Upper lobe of left lung (tissue), 6 donors: ENCODE measurements around the gene HMGB1. TPM values are rescaled to one million over a fixed set of nuclear protein-coding genes. Genes with fewer than 3 reads are reported as not detected.

Source experiments
- ATAC-seq, 2 donors: fragments of 200-7000 bp; cut with Tn5 transposase; one replicate each; pipeline ENCODE4 v1.9.1; 2022; ENCODE audit warnings: mild to moderate bottlenecking in 2 of 2, moderate library complexity in 2 of 2; ENCODE audit not compliant: low FRiP score in 2 of 2
- DNase-seq, 2 donors: peaks; one replicate each; pipeline ENCODE4 v3.0.0-alpha.2; 2019 to 2020
- H3K27ac ChIP-seq, 4 donors: fragments of 200-600 bp; sonication (generic); one replicate each; pipeline ENCODE4 v1.5.1; 2016 to 2019
- H3K27me3 ChIP-seq, 4 donors: fragments of 200-600 bp; sonication (generic); one replicate each; pipeline ENCODE4 v1.5.1; 2017 to 2019
- H3K36me3 ChIP-seq, 4 donors: fragments of 200-600 bp; sonication (generic); one replicate each; pipeline ENCODE4 v1.5.1; 2016 to 2019
- H3K4me1 ChIP-seq, 4 donors: fragments of 200-600 bp; sonication (generic); one replicate each; pipeline ENCODE4 v1.5.1; 2018 to 2019
- H3K4me3 ChIP-seq, 4 donors: fragments of 200-600 bp; sonication (generic); one replicate each; pipeline ENCODE4 v1.5.1; 2017 to 2019; ENCODE audit warnings: mild to moderate bottlenecking in 2 of 4, moderate library complexity in 1 of 4
- H3K9me3 ChIP-seq, 4 donors: fragments of 200-600 bp; sonication (generic); one replicate each; pipeline ENCODE4 v1.5.1; 2018 to 2019
- CTCF ChIP-seq, 6 experiments: fragments of 450-650 bp in 4 of 6; fragments of 200-600 bp in 2 of 6; sonication (generic) in 2 of 6; IDR thresholded peaks; one replicate each; pipeline ENCODE4 v1.5.1; 2016 to 2019; ENCODE audit warnings: antibody characterized with exemption in 6 of 6
- EP300 ChIP-seq, 4 donors: sonication (generic); formaldehyde crosslinking; IDR thresholded peaks; one replicate each; pipeline ENCODE4 v1.5.1; 2017; ENCODE audit warnings: antibody characterized with exemption in 4 of 4, control low read depth in 2 of 4
- POLR2A ChIP-seq, 4 donors: fragments of 450-650 bp; IDR thresholded peaks; one replicate each; pipeline ENCODE4 v1.5.1; 2016 to 2017; ENCODE audit warnings: antibody characterized with exemption in 4 of 4, mild to moderate bottlenecking in 2 of 4
- POLR2AphosphoS5 ChIP-seq, 2 donors: sonication (generic); formaldehyde crosslinking; IDR thresholded peaks; one replicate each; pipeline ENCODE4 v1.5.1; 2017; ENCODE audit warnings: antibody characterized with exemption in 2 of 2
- WGBS, 2 donors: methylation state at CpG; one replicate each; pipeline ENCODE4 v1.1.5; 2017 to 2018; 5-methylcytosine and 5-hydroxymethylcytosine counted together
- total RNA-seq, 6 donors: library from RNA; depleted of rRNA in 4 of 6; stranded (reverse); fragments of >200 nt in 4 of 6; gene quantifications; one replicate each; pipeline versions ENCODE4 v1.1.0 to v1.2.1, GENCODE V29; 2016 to 2021
- donor health status: DM: no; HTN: no; CAD: no; lungs with moderate emphysema.
- donor health status: DM: no; HTN: yes; CAD: no; lungs with severe emphysema.

The HMGB1 gene
- total RNA-seq, 6 donors from 2014 or later, result 124 to 300 (median 195) TPM

- 77 to 79% methylated on average over 1 of the region's 1 CpG for WGBS, 2 donors
- Histone ChIP-seq H3K27ac (no peak overlapping the region), H3K9me3 (no peaks in the 10 kb centered on the region), H3K27me3 (no peaks in the 10 kb centered on the region), H3K4me3 (no peak overlapping the region), H3K36me3 (no peaks in the 10 kb centered on the region), H3K4me1 (no peaks in the 10 kb centered on the region)
- no peak for DNase-seq
- TF ChIP-seq POLR2AphosphoS5 (IDR thresholded peaks at IDR 0.05), result no peak
- TF ChIP-seq EP300 (IDR thresholded peaks at IDR 0.05), result no peak
- no peak for TF ChIP-seq CTCF (IDR thresholded peaks at IDR 0.05)
- TF ChIP-seq POLR2A (IDR thresholded peaks at IDR 0.05), result no peak
- peak in 1 of 2 donors; percentile 57 for ATAC-seq
Measured at GRCh38 chr13:30504081-30504480, 38.3 kb upstream of the HMGB1 start.

DNA sequence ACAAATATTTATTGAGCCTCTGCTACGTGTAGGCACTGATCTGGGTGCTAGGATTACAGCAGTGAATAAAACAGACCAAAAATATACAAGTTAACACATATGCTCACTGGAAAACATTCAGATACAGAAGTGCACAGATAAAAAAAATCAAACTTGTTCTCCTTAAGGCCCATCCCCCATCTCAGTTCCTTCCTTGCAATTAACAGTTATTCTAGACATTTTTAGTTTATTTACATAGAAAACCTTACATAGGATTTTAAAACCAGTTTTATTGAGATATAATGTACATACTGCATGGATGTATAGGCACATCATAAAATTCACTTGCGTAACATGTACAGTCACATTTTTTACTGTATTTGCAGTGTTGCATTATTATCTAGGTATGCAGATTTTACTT lies 36.5 kb upstream of the HMGB1 start:
- H3K9me3 ChIP-seq, result no peaks in the 10 kb centered on the region
- H3K4me3 ChIP-seq, result no peak overlapping the region
- DNase-seq, result no peak
- no peak for ATAC-seq
- TF ChIP-seq CTCF (IDR thresholded peaks at IDR 0.05), result no peak
- 93 to 94% methylated on average over 2 of the region's 2 CpGs for WGBS, 2 donors
- no peak overlapping the region for H3K27ac ChIP-seq
- no peaks in the 10 kb centered on the region for H3K36me3 ChIP-seq
- H3K27me3 ChIP-seq, result no peaks in the 10 kb centered on the region
- no peaks in the 10 kb centered on the region for H3K4me1 ChIP-seq

- no peak for ATAC-seq
- WGBS, 2 donors, result 57 to 82% methylated on average over 3 of the region's 3 CpGs
- no peaks in the 10 kb centered on the region for H3K4me1 ChIP-seq
- no peak for TF ChIP-seq POLR2A (IDR thresholded peaks at IDR 0.05)
- no peak for TF ChIP-seq EP300 (IDR thresholded peaks at IDR 0.05)
- TF ChIP-seq POLR2AphosphoS5 (IDR thresholded peaks at IDR 0.05), result no peak
- TF ChIP-seq CTCF (IDR thresholded peaks at IDR 0.05), result no peak
- DNase-seq, result no peak
- no peak overlapping the region for H3K4me3 ChIP-seq
- no peaks in the 10 kb centered on the region for H3K27me3 ChIP-seq
- no peaks in the 10 kb centered on the region for H3K36me3 ChIP-seq
- no peak overlapping the region for H3K27ac ChIP-seq
- no peaks in the 10 kb centered on the region for H3K9me3 ChIP-seq
Measured at GRCh38 chr13:30499338-30499737, 33.6 kb upstream of the HMGB1 start.

GRCh38 chr13:30496147-30496546 lies 30.4 kb upstream of the HMGB1 start:
- Histone ChIP-seq H3K4me1 (no peaks in the 10 kb centered on the region), H3K9me3 (no peaks in the 10 kb centered on the region), H3K27me3 (no peaks in the 10 kb centered on the region), H3K4me3 (no peak overlapping the region), H3K27ac (no peak overlapping the region), H3K36me3 (no peaks in the 10 kb centered on the region)
- 96% methylated on average over 2 of the region's 2 CpGs for WGBS, 2 donors
- TF ChIP-seq POLR2AphosphoS5 (IDR thresholded peaks at IDR 0.05) (no peak), EP300 (IDR thresholded peaks at IDR 0.05) (no peak), POLR2A (IDR thresholded peaks at IDR 0.05) (no peak), CTCF (IDR thresholded peaks at IDR 0.05) (no peak)
- DNase-seq (no peak), ATAC-seq (no peak)

DNA sequence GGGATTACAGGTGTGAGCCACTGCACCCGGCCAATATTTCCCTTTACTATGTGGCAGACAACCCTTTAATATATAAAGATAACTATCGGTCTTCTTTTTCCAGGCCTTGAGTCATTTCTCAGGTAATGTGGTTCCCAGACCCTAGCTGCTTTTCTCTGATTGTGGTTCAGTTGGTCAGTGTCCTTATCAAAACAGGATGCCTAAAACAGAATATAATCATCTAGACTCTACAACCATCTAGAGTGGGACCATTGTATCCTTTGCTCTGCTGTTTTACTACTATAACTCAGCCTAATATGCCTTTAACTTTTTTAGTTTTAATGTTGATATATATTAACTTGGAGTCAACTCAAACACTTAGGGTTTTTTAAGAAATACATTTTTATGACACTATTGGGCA lies 30.0 kb upstream of the HMGB1 start:
- 48 to 69% methylated on average over 2 of the region's 2 CpGs for WGBS, 2 donors
- H3K27ac ChIP-seq, result no peak overlapping the region
- H3K27me3 ChIP-seq, result no peaks in the 10 kb centered on the region
- no peak for TF ChIP-seq POLR2AphosphoS5 (IDR thresholded peaks at IDR 0.05)
- no peak for TF ChIP-seq POLR2A (IDR thresholded peaks at IDR 0.05)
- TF ChIP-seq EP300 (IDR thresholded peaks at IDR 0.05), result no peak
- TF ChIP-seq CTCF (IDR thresholded peaks at IDR 0.05), result no peak
- no peaks in the 10 kb centered on the region for H3K9me3 ChIP-seq
- H3K36me3 ChIP-seq, result no peaks in the 10 kb centered on the region
- DNase-seq, result no peak
- no peaks in the 10 kb centered on the region for H3K4me1 ChIP-seq
- no peak overlapping the region for H3K4me3 ChIP-seq
- ATAC-seq, result no peak
